WTC11 (cell line): ENCODE results near the gene LAMA2. TPM values are rescaled to one million over a fixed set of nuclear protein-coding genes. Genes with fewer than 3 reads are reported as not detected.

Experiments used
- ATAC-seq: fragments of 200-7000 bp; cut with Tn5 transposase; 2 replicates; pipeline ENCODE4 v1.10.0; 2021; ENCODE audit warnings: mild to moderate bottlenecking, moderate library complexity
- CTCF ChIA-PET: fragments of 300-600 bp; sonication (Branson Sonifier 250); formaldehyde crosslinking; loops from one replicate; lab custom pipeline; 2021; ENCODE audit warnings: antibody characterized with exemption; lab: Charles Lee
- POLR2A ChIA-PET: fragments of 350-600 bp; sonication (Branson Sonifier 250); formaldehyde crosslinking; loops from one replicate; lab custom pipeline; 2021; ENCODE audit warnings: antibody characterized with exemption; lab: Charles Lee
- DNase-seq: peaks from one replicate; pipeline ENCODE4 v3.0.0; 2021; ENCODE audit warnings: low spot score
- H3K27ac Mint-ChIP-seq: 2 replicates; pipeline ENCODE4 v1.8.0; 2021; ENCODE audit warnings: mixed read lengths
- H3K27me3 Mint-ChIP-seq: 2 replicates; pipeline ENCODE4 v1.8.0; 2021; ENCODE audit warnings: low read depth, mild to moderate bottlenecking, moderate library complexity, mixed read lengths
- H3K36me3 Mint-ChIP-seq: 2 replicates; pipeline ENCODE4 v1.8.0; 2021; ENCODE audit warnings: mixed read lengths
- H3K4me1 Mint-ChIP-seq: 2 replicates; pipeline ENCODE4 v1.8.0; 2022; ENCODE audit warnings: mixed read lengths
- H3K4me3 Mint-ChIP-seq: 2 replicates; pipeline ENCODE4 v1.8.0; 2021; ENCODE audit warnings: mild to moderate bottlenecking, moderate library complexity, mixed read lengths
- H3K9me3 Mint-ChIP-seq: 2 replicates; pipeline ENCODE4 v1.8.0; 2021; ENCODE audit warnings: mixed read lengths
- ETV6 ChIP-seq: sonication (generic); formaldehyde crosslinking; IDR thresholded peaks from 2 replicates; pipeline ENCODE4 v1.8.1; 2022; ENCODE audit warnings: mild to moderate bottlenecking, missing genetic modification reagents
- FOXK1 ChIP-seq: sonication (generic); formaldehyde crosslinking; IDR thresholded peaks from 2 replicates; pipeline ENCODE4 v1.8.0; 2022; ENCODE audit warnings: mild to moderate bottlenecking, moderate library complexity, missing genetic modification reagents
- FOXP1 ChIP-seq: sonication (generic); formaldehyde crosslinking; IDR thresholded peaks from 2 replicates; pipeline ENCODE4 v1.8.0; 2022; ENCODE audit warnings: missing genetic modification reagents, mild to moderate bottlenecking, moderate library complexity, borderline replicate concordance
- HMGA2 ChIP-seq: fragments of 250-450 bp; sonication (Bioruptor Pico); IDR thresholded peaks from 2 replicates; pipeline ENCODE4 v1.4.0; 2021; ENCODE audit warnings: mild to moderate bottlenecking, moderate library complexity
- JAZF1 ChIP-seq: fragments of 250-450 bp; sonication (Bioruptor Pico); IDR thresholded peaks from 2 replicates; pipeline ENCODE4 v1.9.0; 2021; ENCODE audit warnings: moderate library complexity, mild to moderate bottlenecking, inconsistent platforms
- NFE2L1 ChIP-seq: sonication (generic); formaldehyde crosslinking; IDR thresholded peaks from 2 replicates; pipeline ENCODE4 v1.8.1; 2023; ENCODE audit warnings: missing genetic modification reagents
- NR3C1 ChIP-seq: sonication (generic); formaldehyde crosslinking; conservative IDR thresholded peaks from 2 replicates; pipeline ENCODE4 v1.8.1; 2023; ENCODE audit warnings: low read depth, mild to moderate bottlenecking, missing genetic modification reagents
- PRRX2 ChIP-seq: fragments of 250-450 bp; sonication (Bioruptor Pico); IDR thresholded peaks from 2 replicates; pipeline ENCODE4 v1.8.0; 2021; ENCODE audit warnings: mild to moderate bottlenecking
- SMAD3 ChIP-seq: sonication (generic); formaldehyde crosslinking; IDR thresholded peaks from 2 replicates; pipeline ENCODE4 v1.8.0; 2022; ENCODE audit warnings: missing genetic modification reagents, mild to moderate bottlenecking, borderline replicate concordance
- ZBTB21 ChIP-seq: sonication (generic); formaldehyde crosslinking; IDR thresholded peaks from 2 replicates; pipeline ENCODE4 v1.8.1; 2023; ENCODE audit warnings: mild to moderate bottlenecking, missing genetic modification reagents, borderline replicate concordance
- ZNF416 ChIP-seq: fragments of 250-450 bp; sonication (Bioruptor Pico); IDR thresholded peaks from 2 replicates; pipeline ENCODE4 v1.9.0; 2021; ENCODE audit warnings: mild to moderate bottlenecking, inconsistent platforms
- total RNA-seq: library from RNA; stranded (reverse); gene quantifications from 3 replicates; pipeline ENCODE4 v1.2.3, GENCODE V29; 2021
- TF ChIP-seq, protein P1 (sequence below): sonication (generic); formaldehyde crosslinking; IDR thresholded peaks from 2 replicates; pipeline ENCODE4 v1.8.1; 2023; ENCODE audit warnings: mild to moderate bottlenecking, missing genetic modification reagents, moderate library complexity
- TF ChIP-seq, protein P2 (sequence below): sonication (generic); formaldehyde crosslinking; IDR thresholded peaks from 2 replicates; pipeline ENCODE4 v1.8.1; 2022; ENCODE audit warnings: low read depth, mild to moderate bottlenecking, moderate library complexity, missing genetic modification reagents, borderline replicate concordance
- TF ChIP-seq, protein P3 (sequence below): sonication (generic); formaldehyde crosslinking; IDR thresholded peaks from 2 replicates; pipeline ENCODE4 v1.8.1; 2023; ENCODE audit warnings: mild to moderate bottlenecking, missing genetic modification reagents
- TF ChIP-seq, protein P4 (sequence below): sonication (generic); formaldehyde crosslinking; IDR thresholded peaks from 2 replicates; pipeline ENCODE4 v1.8.1; 2023; ENCODE audit warnings: mild to moderate bottlenecking, missing genetic modification reagents, moderate library complexity
- TF ChIP-seq, protein P5 (sequence below): fragments of 250-450 bp; sonication (Bioruptor Pico); IDR thresholded peaks from 2 replicates; pipeline ENCODE4 v1.9.0; 2021; ENCODE audit warnings: mild to moderate bottlenecking, borderline replicate concordance
- TF ChIP-seq, protein P6 (sequence below): fragments of 250-450 bp; sonication (Bioruptor Pico); IDR thresholded peaks from 2 replicates; pipeline ENCODE4 v1.9.0; 2021; ENCODE audit warnings: mild to moderate bottlenecking
- TF ChIP-seq, protein P7 (sequence below): sonication (generic); formaldehyde crosslinking; IDR thresholded peaks from 2 replicates; pipeline ENCODE4 v1.8.1; 2022; ENCODE audit warnings: mild to moderate bottlenecking, moderate library complexity, missing genetic modification reagents
- TF ChIP-seq, protein P8 (sequence below): sonication (generic); formaldehyde crosslinking; IDR thresholded peaks from 2 replicates; pipeline ENCODE4 v1.8.1; 2022; ENCODE audit warnings: mild to moderate bottlenecking, missing genetic modification reagents, moderate library complexity, borderline replicate concordance

LAMA2 gene
- total RNA-seq, 1 experiment from 2014 or later: 6.6 TPM

DNA sequence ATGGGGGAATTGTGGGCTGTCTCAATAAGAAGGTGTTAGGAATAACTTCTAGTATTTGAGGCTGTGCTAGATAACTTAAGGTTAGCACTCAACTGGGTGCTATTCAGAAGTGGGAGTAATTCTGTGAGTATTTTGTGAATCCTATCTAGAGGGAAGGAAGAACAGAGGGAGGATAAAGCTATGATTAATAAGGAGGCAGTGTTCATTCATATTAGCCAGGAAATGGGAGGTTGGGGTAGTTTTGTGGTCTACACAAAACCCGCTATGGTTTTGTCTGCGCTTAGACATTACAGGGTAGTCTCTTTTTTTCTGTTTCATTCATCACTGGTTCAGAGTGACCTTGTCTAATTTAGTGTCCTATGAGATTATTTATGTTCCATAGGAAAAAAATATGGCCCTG lies 486.0 kb downstream of the LAMA2 start (continued):
- no peak for TF ChIP-seq FOXP1 (CRISPR knock-in tag)
- no peak for TF ChIP-seq ZBTB21
- no peak for TF ChIP-seq NFE2L1 (CRISPR knock-in tag)

DNA sequence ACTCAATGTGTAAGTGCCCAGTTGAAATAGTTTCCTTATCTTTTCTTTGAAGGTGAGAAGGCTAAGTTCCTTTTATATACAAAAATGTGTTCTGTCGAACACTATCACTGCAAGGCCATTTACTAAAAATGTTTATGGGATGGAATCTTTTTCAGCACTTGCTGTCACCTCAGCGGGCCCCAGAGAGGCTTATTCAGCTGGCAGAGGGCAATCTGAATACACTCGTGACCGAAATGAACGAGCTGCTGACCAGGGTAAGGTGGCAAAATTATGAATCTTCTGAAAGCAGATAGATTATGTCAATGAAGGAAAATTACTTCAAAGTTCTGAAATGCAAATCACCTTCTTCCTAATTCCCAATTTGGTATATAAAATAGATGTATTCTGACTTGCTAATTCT lies 486.8 kb downstream of the LAMA2 start:
- peaks cover 14% of the 10 kb centered on the region for H3K4me1 Mint-ChIP-seq
- H3K36me3 Mint-ChIP-seq: no peaks in the 10 kb centered on the region
- no peak overlapping the region for H3K27ac Mint-ChIP-seq
- ATAC-seq (no peak), DNase-seq (no peak)
- H3K9me3 Mint-ChIP-seq: no peaks in the 10 kb centered on the region
- CTCF ChIA-PET: interaction anchor here (1.0 to 1.3 kb wide), 4 partner anchors 19 to 174 kb away, joined by 3 to 5 read pairs (median 4); no protein-coding TSS in a partner anchor
- no peak overlapping the region for H3K4me3 Mint-ChIP-seq
- TF ChIP-seq, protein P1, sequence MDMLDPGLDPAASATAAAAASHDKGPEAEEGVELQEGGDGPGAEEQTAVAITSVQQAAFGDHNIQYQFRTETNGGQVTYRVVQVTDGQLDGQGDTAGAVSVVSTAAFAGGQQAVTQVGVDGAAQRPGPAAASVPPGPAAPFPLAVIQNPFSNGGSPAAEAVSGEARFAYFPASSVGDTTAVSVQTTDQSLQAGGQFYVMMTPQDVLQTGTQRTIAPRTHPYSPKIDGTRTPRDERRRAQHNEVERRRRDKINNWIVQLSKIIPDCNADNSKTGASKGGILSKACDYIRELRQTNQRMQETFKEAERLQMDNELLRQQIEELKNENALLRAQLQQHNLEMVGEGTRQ (CRISPR knock-in tag): no peak
- TF ChIP-seq ETV6 (no peak), ZNF416 (CRISPR knock-in tag) (no peak), PRRX2 (CRISPR knock-in tag) (no peak), HMGA2 (CRISPR knock-in tag) (no peak), SMAD3 (CRISPR knock-in tag) (no peak), JAZF1 (CRISPR knock-in tag) (no peak), FOXK1 (CRISPR knock-in tag) (no peak), NR3C1 (no peak)
- TF ChIP-seq, protein P2, sequence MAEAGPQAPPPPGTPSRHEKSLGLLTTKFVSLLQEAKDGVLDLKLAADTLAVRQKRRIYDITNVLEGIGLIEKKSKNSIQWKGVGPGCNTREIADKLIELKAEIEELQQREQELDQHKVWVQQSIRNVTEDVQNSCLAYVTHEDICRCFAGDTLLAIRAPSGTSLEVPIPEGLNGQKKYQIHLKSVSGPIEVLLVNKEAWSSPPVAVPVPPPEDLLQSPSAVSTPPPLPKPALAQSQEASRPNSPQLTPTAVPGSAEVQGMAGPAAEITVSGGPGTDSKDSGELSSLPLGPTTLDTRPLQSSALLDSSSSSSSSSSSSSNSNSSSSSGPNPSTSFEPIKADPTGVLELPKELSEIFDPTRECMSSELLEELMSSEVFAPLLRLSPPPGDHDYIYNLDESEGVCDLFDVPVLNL (CRISPR knock-in tag): no peak
- TF ChIP-seq, protein P3, sequence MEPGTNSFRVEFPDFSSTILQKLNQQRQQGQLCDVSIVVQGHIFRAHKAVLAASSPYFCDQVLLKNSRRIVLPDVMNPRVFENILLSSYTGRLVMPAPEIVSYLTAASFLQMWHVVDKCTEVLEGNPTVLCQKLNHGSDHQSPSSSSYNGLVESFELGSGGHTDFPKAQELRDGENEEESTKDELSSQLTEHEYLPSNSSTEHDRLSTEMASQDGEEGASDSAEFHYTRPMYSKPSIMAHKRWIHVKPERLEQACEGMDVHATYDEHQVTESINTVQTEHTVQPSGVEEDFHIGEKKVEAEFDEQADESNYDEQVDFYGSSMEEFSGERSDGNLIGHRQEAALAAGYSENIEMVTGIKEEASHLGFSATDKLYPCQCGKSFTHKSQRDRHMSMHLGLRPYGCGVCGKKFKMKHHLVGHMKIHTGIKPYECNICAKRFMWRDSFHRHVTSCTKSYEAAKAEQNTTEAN (CRISPR knock-in tag): no peak
- TF ChIP-seq, protein P4, sequence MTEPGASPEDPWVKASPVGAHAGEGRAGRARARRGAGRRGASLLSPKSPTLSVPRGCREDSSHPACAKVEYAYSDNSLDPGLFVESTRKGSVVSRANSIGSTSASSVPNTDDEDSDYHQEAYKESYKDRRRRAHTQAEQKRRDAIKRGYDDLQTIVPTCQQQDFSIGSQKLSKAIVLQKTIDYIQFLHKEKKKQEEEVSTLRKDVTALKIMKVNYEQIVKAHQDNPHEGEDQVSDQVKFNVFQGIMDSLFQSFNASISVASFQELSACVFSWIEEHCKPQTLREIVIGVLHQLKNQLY: no peak
- TF ChIP-seq, protein P5, sequence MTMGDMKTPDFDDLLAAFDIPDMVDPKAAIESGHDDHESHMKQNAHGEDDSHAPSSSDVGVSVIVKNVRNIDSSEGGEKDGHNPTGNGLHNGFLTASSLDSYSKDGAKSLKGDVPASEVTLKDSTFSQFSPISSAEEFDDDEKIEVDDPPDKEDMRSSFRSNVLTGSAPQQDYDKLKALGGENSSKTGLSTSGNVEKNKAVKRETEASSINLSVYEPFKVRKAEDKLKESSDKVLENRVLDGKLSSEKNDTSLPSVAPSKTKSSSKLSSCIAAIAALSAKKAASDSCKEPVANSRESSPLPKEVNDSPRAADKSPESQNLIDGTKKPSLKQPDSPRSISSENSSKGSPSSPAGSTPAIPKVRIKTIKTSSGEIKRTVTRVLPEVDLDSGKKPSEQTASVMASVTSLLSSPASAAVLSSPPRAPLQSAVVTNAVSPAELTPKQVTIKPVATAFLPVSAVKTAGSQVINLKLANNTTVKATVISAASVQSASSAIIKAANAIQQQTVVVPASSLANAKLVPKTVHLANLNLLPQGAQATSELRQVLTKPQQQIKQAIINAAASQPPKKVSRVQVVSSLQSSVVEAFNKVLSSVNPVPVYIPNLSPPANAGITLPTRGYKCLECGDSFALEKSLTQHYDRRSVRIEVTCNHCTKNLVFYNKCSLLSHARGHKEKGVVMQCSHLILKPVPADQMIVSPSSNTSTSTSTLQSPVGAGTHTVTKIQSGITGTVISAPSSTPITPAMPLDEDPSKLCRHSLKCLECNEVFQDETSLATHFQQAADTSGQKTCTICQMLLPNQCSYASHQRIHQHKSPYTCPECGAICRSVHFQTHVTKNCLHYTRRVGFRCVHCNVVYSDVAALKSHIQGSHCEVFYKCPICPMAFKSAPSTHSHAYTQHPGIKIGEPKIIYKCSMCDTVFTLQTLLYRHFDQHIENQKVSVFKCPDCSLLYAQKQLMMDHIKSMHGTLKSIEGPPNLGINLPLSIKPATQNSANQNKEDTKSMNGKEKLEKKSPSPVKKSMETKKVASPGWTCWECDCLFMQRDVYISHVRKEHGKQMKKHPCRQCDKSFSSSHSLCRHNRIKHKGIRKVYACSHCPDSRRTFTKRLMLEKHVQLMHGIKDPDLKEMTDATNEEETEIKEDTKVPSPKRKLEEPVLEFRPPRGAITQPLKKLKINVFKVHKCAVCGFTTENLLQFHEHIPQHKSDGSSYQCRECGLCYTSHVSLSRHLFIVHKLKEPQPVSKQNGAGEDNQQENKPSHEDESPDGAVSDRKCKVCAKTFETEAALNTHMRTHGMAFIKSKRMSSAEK (CRISPR knock-in tag): no peak
- TF ChIP-seq, protein P6, sequence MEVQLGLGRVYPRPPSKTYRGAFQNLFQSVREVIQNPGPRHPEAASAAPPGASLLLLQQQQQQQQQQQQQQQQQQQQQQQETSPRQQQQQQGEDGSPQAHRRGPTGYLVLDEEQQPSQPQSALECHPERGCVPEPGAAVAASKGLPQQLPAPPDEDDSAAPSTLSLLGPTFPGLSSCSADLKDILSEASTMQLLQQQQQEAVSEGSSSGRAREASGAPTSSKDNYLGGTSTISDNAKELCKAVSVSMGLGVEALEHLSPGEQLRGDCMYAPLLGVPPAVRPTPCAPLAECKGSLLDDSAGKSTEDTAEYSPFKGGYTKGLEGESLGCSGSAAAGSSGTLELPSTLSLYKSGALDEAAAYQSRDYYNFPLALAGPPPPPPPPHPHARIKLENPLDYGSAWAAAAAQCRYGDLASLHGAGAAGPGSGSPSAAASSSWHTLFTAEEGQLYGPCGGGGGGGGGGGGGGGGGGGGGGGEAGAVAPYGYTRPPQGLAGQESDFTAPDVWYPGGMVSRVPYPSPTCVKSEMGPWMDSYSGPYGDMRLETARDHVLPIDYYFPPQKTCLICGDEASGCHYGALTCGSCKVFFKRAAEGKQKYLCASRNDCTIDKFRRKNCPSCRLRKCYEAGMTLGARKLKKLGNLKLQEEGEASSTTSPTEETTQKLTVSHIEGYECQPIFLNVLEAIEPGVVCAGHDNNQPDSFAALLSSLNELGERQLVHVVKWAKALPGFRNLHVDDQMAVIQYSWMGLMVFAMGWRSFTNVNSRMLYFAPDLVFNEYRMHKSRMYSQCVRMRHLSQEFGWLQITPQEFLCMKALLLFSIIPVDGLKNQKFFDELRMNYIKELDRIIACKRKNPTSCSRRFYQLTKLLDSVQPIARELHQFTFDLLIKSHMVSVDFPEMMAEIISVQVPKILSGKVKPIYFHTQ (CRISPR knock-in tag): no peak
- TF ChIP-seq, protein P7, sequence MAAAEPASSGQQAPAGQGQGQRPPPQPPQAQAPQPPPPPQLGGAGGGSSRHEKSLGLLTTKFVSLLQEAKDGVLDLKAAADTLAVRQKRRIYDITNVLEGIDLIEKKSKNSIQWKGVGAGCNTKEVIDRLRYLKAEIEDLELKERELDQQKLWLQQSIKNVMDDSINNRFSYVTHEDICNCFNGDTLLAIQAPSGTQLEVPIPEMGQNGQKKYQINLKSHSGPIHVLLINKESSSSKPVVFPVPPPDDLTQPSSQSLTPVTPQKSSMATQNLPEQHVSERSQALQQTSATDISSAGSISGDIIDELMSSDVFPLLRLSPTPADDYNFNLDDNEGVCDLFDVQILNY (CRISPR knock-in tag): no peak
- TF ChIP-seq, protein P8, sequence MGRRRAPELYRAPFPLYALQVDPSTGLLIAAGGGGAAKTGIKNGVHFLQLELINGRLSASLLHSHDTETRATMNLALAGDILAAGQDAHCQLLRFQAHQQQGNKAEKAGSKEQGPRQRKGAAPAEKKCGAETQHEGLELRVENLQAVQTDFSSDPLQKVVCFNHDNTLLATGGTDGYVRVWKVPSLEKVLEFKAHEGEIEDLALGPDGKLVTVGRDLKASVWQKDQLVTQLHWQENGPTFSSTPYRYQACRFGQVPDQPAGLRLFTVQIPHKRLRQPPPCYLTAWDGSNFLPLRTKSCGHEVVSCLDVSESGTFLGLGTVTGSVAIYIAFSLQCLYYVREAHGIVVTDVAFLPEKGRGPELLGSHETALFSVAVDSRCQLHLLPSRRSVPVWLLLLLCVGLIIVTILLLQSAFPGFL (CRISPR knock-in tag): no peak
- POLR2A ChIA-PET: no interaction called here
- H3K27me3 Mint-ChIP-seq: no peaks in the 10 kb centered on the region
